Measurements from ENCODE around the gene PATL1.
A peak's percentile ranks its signal among the peaks of the same experiment; 100 is the strongest.

PATL1 gene

GRCh38 chr11:59680287-59681154 lies 11.7 kb upstream of the PATL1 start:
- no peak overlapping the region for H3K4me3 ChIP-seq (ENCODE audit: low read depth, low read length)
- TF ChIP-seq CTCF (IDR thresholded peaks at IDR 0.05; ENCODE audit: low read depth, low read length) = peak; percentile 93
- in situ Hi-C loops (cut with HindIII; ENCODE audit: low sequenced_read_pairs) = no loop called here
- peak; percentile 82 for DNase-seq (ENCODE audit: low read depth, low spot score)

- in situ Hi-C loops (cut with HindIII; ENCODE audit: low sequenced_read_pairs) = no loop called here
- TF ChIP-seq CTCF (IDR thresholded peaks at IDR 0.05; ENCODE audit: low read depth, low read length) = no peak
- H3K4me3 ChIP-seq (ENCODE audit: low read depth, low read length) = no peak overlapping the region
- DNase-seq (ENCODE audit: low read depth, low spot score) = no peak
These were observed 10.5 kb upstream of the PATL1 start for GRCh38 chr11:59679347-59679746.

- in situ Hi-C loops (cut with HindIII; ENCODE audit: low sequenced_read_pairs) = no loop called here
- TF ChIP-seq CTCF (IDR thresholded peaks at IDR 0.05; ENCODE audit: low read depth, low read length) = no peak
- no peak for DNase-seq (ENCODE audit: low read depth, low spot score)
- no peak overlapping the region for H3K4me3 ChIP-seq (ENCODE audit: low read depth, low read length)
These were observed 10.0 kb upstream of the PATL1 start for GRCh38 chr11:59678813-59679165.

- in situ Hi-C loops (cut with HindIII; ENCODE audit: low sequenced_read_pairs) = no loop called here
- TF ChIP-seq CTCF (IDR thresholded peaks at IDR 0.05; ENCODE audit: low read depth, low read length) = no peak
- H3K4me3 ChIP-seq (ENCODE audit: low read depth, low read length) = no peak overlapping the region
- DNase-seq (ENCODE audit: low read depth, low spot score) = no peak
These were observed 9.4 kb upstream of the PATL1 start for GRCh38 chr11:59678118-59678812.

- in situ Hi-C loops (cut with HindIII; ENCODE audit: low sequenced_read_pairs) = no loop called here
- no peak overlapping the region for H3K4me3 ChIP-seq (ENCODE audit: low read depth, low read length)
- no peak for DNase-seq (ENCODE audit: low read depth, low spot score)
- no peak for TF ChIP-seq CTCF (IDR thresholded peaks at IDR 0.05; ENCODE audit: low read depth, low read length)
These were observed 7.4 kb upstream of the PATL1 start for GRCh38 chr11:59676205-59676604.

GRCh38 chr11:59674291-59674690 lies 5.5 kb upstream of the PATL1 start:
- no peak for TF ChIP-seq CTCF (IDR thresholded peaks at IDR 0.05; ENCODE audit: low read depth, low read length)
- in situ Hi-C loops (cut with HindIII; ENCODE audit: low sequenced_read_pairs) = no loop called here
- H3K4me3 ChIP-seq (ENCODE audit: low read depth, low read length) = no peak overlapping the region
- no peak for DNase-seq (ENCODE audit: low read depth, low spot score)

All from astrocyte of the spinal cord (primary cell).